Thyroid gland (tissue), 4 donors: Measurements from ENCODE around the gene KCNAB1. TPM values are rescaled to one million over a fixed set of nuclear protein-coding genes. Genes with fewer than 3 reads are reported as not detected.
"Not testable (repeated sequence)": the region's sequence is repeated elsewhere in the genome, so short reads cannot be mapped to it uniquely, and the experiment has no call there.

ENCODE experiments used
- DNase-seq, 2 donors: peaks; one replicate each; pipeline ENCODE4 v3.0.0-alpha.2; 2019
- H3K27ac ChIP-seq, 3 donors: fragments of 200-600 bp; sonication (generic); 1 replicate in 2 of 3; 2 replicates in 1 of 3; pipeline ENCODE4 v1.5.1; 2016 to 2019; ENCODE audit warnings: mild to moderate bottlenecking in 1 of 3, moderate library complexity in 1 of 3
- H3K27me3 ChIP-seq: fragments of 200-600 bp; sonication (generic); one replicate; pipeline ENCODE4 v1.5.1; 2019
- H3K36me3 ChIP-seq, 2 donors: fragments of 200-600 bp; sonication (generic); one replicate each; pipeline ENCODE4 v1.5.1; 2016 to 2019
- H3K4me1 ChIP-seq, 2 donors: fragments of 200-600 bp; sonication (generic); one replicate each; pipeline ENCODE4 v1.5.1; 2017 to 2019
- H3K4me3 ChIP-seq, 3 donors: fragments of 200-600 bp; sonication (generic); replicated peaks in 1 of 3; 1 replicate in 2 of 3; 2 replicates in 1 of 3; pipeline ENCODE4 v1.5.1; 2016; ENCODE audit warnings: mild to moderate bottlenecking in 1 of 3
- H3K9me3 ChIP-seq: fragments of 200-600 bp; sonication (generic); one replicate; pipeline ENCODE4 v1.5.1; 2017
- CTCF ChIP-seq, 6 experiments: fragments of 200-600 bp in 3 of 6; fragments of 450-650 bp in 3 of 6; sonication (generic) in 3 of 6; IDR thresholded peaks; one replicate each; pipeline ENCODE4 v1.5.1; 2016 to 2019; ENCODE audit warnings: antibody characterized with exemption in 6 of 6, mild to moderate bottlenecking in 2 of 6, inconsistent platforms in 1 of 6, moderate library complexity in 1 of 6
- POLR2A ChIP-seq, 2 donors: fragments of 450-650 bp; IDR thresholded peaks; one replicate each; pipeline ENCODE4 v1.6.1; 2017; ENCODE audit warnings: antibody characterized with exemption in 2 of 2, mild to moderate bottlenecking in 2 of 2, moderate library complexity in 1 of 2
- WGBS, 2 donors: methylation state at CpG; one replicate each; pipeline ENCODE4 v1.1.5; 2017; 5-methylcytosine and 5-hydroxymethylcytosine counted together
- intact Hi-C: fragments of 100-400 bp; cut with DNase I; formaldehyde crosslinking; loops from one replicate; pipeline ENCODE4 v1.15.1; 2023
- total RNA-seq, 4 donors: library from RNA; depleted of rRNA; stranded (reverse); fragments of >200 nt; gene quantifications; one replicate each; pipeline ENCODE4 v1.2.3, GENCODE V29; 2016

The KCNAB1 gene
- total RNA-seq, 4 donors from 2014 or later, result 19.3 to 26.1 (median 22.9) TPM

GRCh38 chr3:156215751-156216150 lies 95.4 kb downstream of the KCNAB1 start:
- H3K4me1 ChIP-seq, result peaks cover 18 to 20% of the 10 kb centered on the region in 2 donors
- TF ChIP-seq POLR2A (IDR thresholded peaks at IDR 0.05) (no peak), CTCF (IDR thresholded peaks at IDR 0.05) (no peak)
- H3K4me3 ChIP-seq, result no peak overlapping the region
- WGBS, 2 donors, result 91 to 100% methylated on average over 3 of the region's 3 CpGs
- no peak for DNase-seq
- no peaks in the 10 kb centered on the region for H3K27me3 ChIP-seq
- H3K36me3 ChIP-seq, result no peaks in the 10 kb centered on the region
- intact Hi-C loops, result no loop called here
- H3K27ac ChIP-seq, result peak overlapping the region in 2 of 3 donors; percentile 8 to 67
- no peaks in the 10 kb centered on the region for H3K9me3 ChIP-seq

GRCh38 chr3:156216216-156216615 lies 95.8 kb downstream of the KCNAB1 start:
- H3K27ac ChIP-seq, result peak overlapping the region in 2 of 3 donors; percentile 49 to 67
- no peak for DNase-seq
- intact Hi-C loops, result no loop called here
- no peak overlapping the region for H3K4me3 ChIP-seq
- WGBS, 2 donors, result 76 to 87% methylated on average over 2 of the region's 2 CpGs
- H3K27me3 ChIP-seq, result no peaks in the 10 kb centered on the region
- H3K9me3 ChIP-seq, result no peaks in the 10 kb centered on the region
- H3K36me3 ChIP-seq, result no peaks in the 10 kb centered on the region
- H3K4me1 ChIP-seq, result peaks cover 18 to 20% of the 10 kb centered on the region in 2 donors
- TF ChIP-seq POLR2A (IDR thresholded peaks at IDR 0.05) (no peak), CTCF (IDR thresholded peaks at IDR 0.05) (no peak)

- 14 to 19% methylated on average over 3 of the region's 3 CpGs for WGBS, 2 donors
Measured at GRCh38 chr3:156216852-156217251, 96.5 kb downstream of the KCNAB1 start.

GRCh38 chr3:156217674-156218352 lies 97.4 kb downstream of the KCNAB1 start:
- 77 to 83% methylated on average over 9 of the region's 9 CpGs for WGBS, 2 donors
- Histone ChIP-seq H3K36me3 (no peaks in the 10 kb centered on the region), H3K9me3 (no peaks in the 10 kb centered on the region), H3K4me3 (no peak overlapping the region), H3K4me1 (peaks cover 18 to 20% of the 10 kb centered on the region in 2 donors), H3K27me3 (no peaks in the 10 kb centered on the region), H3K27ac (peak overlapping the region; percentile 27 to 73 (median 48))
- TF ChIP-seq POLR2A (IDR thresholded peaks at IDR 0.05) (no peak), CTCF (IDR thresholded peaks at IDR 0.05) (no peak)
- intact Hi-C loops, result no loop called here
- no peak for DNase-seq

More at GRCh38 chr3:156216852-156217251, 96.5 kb downstream of the KCNAB1 start:
- H3K27ac ChIP-seq, result peak overlapping the region in 2 of 3 donors; percentile 49 to 73
- no peak for TF ChIP-seq CTCF (IDR thresholded peaks at IDR 0.05)
- TF ChIP-seq POLR2A (IDR thresholded peaks at IDR 0.05), result no peak
- no peaks in the 10 kb centered on the region for H3K27me3 ChIP-seq
- DNase-seq, result peak; percentile 27 to 43
- no peaks in the 10 kb centered on the region for H3K36me3 ChIP-seq
- no peak overlapping the region for H3K4me3 ChIP-seq
- peaks cover 18 to 20% of the 10 kb centered on the region in 2 donors for H3K4me1 ChIP-seq
- intact Hi-C loops, result no loop called here
- no peaks in the 10 kb centered on the region for H3K9me3 ChIP-seq

GRCh38 chr3:156218353-156218744 lies 98.0 kb downstream of the KCNAB1 start:
- TF ChIP-seq CTCF (IDR thresholded peaks at IDR 0.05) (no peak), POLR2A (IDR thresholded peaks at IDR 0.05) (no peak)
- Histone ChIP-seq H3K27ac (peak overlapping the region in 2 of 3 donors; percentile 48 to 73), H3K4me1 (peaks cover 18 to 20% of the 10 kb centered on the region in 2 donors), H3K36me3 (no peaks in the 10 kb centered on the region), H3K27me3 (no peaks in the 10 kb centered on the region), H3K9me3 (no peaks in the 10 kb centered on the region), H3K4me3 (no peak overlapping the region)
- peak; percentile 66 to 77 for DNase-seq
- 30 to 38% methylated on average over 3 of the region's 3 CpGs for WGBS, 2 donors
- intact Hi-C loops, result no loop called here

- intact Hi-C loops, result not testable (repeated sequence)
Measured at GRCh38 chr3:156222381-156222780, 102.0 kb downstream of the KCNAB1 start.

GRCh38 chr3:156224046-156224445 lies 103.7 kb downstream of the KCNAB1 start:
- H3K4me3 ChIP-seq, H3K9me3 ChIP-seq, H3K27ac ChIP-seq, DNase-seq, H3K27me3 ChIP-seq, H3K36me3 ChIP-seq, H3K4me1 ChIP-seq, intact Hi-C loops: not testable (repeated sequence)
- 77 to 88% methylated on average over 9 to 11 of the region's 23 CpGs for WGBS, 2 donors

More at GRCh38 chr3:156222381-156222780, 102.0 kb downstream of the KCNAB1 start:
- not testable (repeated sequence) for DNase-seq, H3K4me3 ChIP-seq, H3K36me3 ChIP-seq, H3K9me3 ChIP-seq, H3K4me1 ChIP-seq, H3K27me3 ChIP-seq, H3K27ac ChIP-seq
